PC-9 (cell line): Measurements from ENCODE around the gene PCNX3. TPM values are rescaled to one million over a fixed set of nuclear protein-coding genes. Genes with fewer than 3 reads are reported as not detected.
A peak's percentile ranks its signal among the peaks of the same experiment; 100 is the strongest.

ENCODE experiments used
- BruUV-seq: library from RNA; stranded (reverse); fragments of 400-500 nt; replicated peaks from 2 replicates; lab custom pipeline; 2021; lab: Mats Ljungman, UMichigan
- CTCF ChIA-PET: fragments of 300-600 bp; sonication (Branson Sonifier 250); formaldehyde crosslinking; loops from one replicate; lab custom pipeline; 2022; ENCODE audit warnings: antibody characterized with exemption; lab: Charles Lee
- POLR2A ChIA-PET: fragments of 300-600 bp; sonication (Branson Sonifier 250); formaldehyde crosslinking; loops from one replicate; lab custom pipeline; 2022; ENCODE audit warnings: antibody characterized with exemption; ENCODE audit not compliant: unreplicated experiment; lab: Charles Lee
- DNase-seq, 2 experiments: peaks; one replicate each; pipeline versions ENCODE4 v3.0.0 to v3.0.0-alpha.2; 2015 to 2022; ENCODE audit warnings: mixed read lengths in 1 of 2
- H2AFZ ChIP-seq: fragments of 200-600 bp; sonication (generic); 2 replicates; pipeline ENCODE4 v1.8.1; 2017; ENCODE audit warnings: antibody characterized with exemption
- H3F3A ChIP-seq: fragments of 200-600 bp; sonication (generic); 2 replicates; pipeline ENCODE4 v1.8.1; 2017; ENCODE audit warnings: antibody characterized with exemption, mild to moderate bottlenecking, low read depth; ENCODE audit not compliant: insufficient read depth
- H3K27ac ChIP-seq: fragments of 200-600 bp; sonication (generic); 2 replicates; pipeline ENCODE4 v1.6.1; 2016; ENCODE audit warnings: mixed run types
- H3K27me3 ChIP-seq: fragments of 200-600 bp; sonication (generic); 2 replicates; pipeline ENCODE4 v1.6.1; 2016; ENCODE audit warnings: low read depth, mixed run types; ENCODE audit not compliant: insufficient read depth
- H3K36me3 ChIP-seq: fragments of 200-600 bp; sonication (generic); 2 replicates; pipeline ENCODE4 v1.6.1; 2016; ENCODE audit warnings: low read depth, mixed run types
- H3K4me1 ChIP-seq: fragments of 200-600 bp; sonication (generic); replicated peaks from 2 replicates; pipeline ENCODE4 v1.6.1; 2016; ENCODE audit warnings: mixed run types; ENCODE audit not compliant: insufficient read depth
- H3K4me2 ChIP-seq: fragments of 200-600 bp; sonication (generic); 2 replicates; pipeline ENCODE4 v1.6.1; 2017; ENCODE audit warnings: mixed run types
- H3K4me3 ChIP-seq: fragments of 200-600 bp; sonication (generic); 2 replicates; pipeline ENCODE4 v1.6.1; 2016; ENCODE audit warnings: mixed run types
- H3K79me2 ChIP-seq: fragments of 200-600 bp; sonication (generic); 2 replicates; pipeline ENCODE4 v1.6.1; 2017; ENCODE audit warnings: low read depth, mixed run types
- H3K9me2 ChIP-seq: fragments of 200-600 bp; sonication (generic); 2 replicates; pipeline ENCODE4 v1.8.1; 2017; ENCODE audit warnings: mild to moderate bottlenecking; ENCODE audit not compliant: insufficient read depth
- H3K9me3 ChIP-seq: fragments of 200-600 bp; sonication (generic); 2 replicates; pipeline ENCODE4 v1.8.1; 2016; ENCODE audit warnings: low read depth; ENCODE audit not compliant: insufficient read depth
- H4K20me1 ChIP-seq: fragments of 200-600 bp; sonication (generic); 2 replicates; pipeline ENCODE4 v1.8.1; 2017; ENCODE audit not compliant: insufficient read depth
- EZH2 ChIP-seq: fragments of 200-600 bp; sonication (generic); IDR thresholded peaks from 2 replicates; pipeline ENCODE4 v1.8.0; 2017; ENCODE audit warnings: antibody characterized with exemption, low read depth
- intact Hi-C: fragments of 100-400 bp; cut with micrococcal nuclease; formaldehyde crosslinking; loops from one replicate; pipeline ENCODE4 v1.10.0; 2022; ENCODE audit not compliant: unreplicated experiment
- total RNA-seq: library from RNA; stranded (reverse); gene quantifications from 2 replicates; pipeline ENCODE4 v1.2.3, GENCODE V29; 2021
- TF ChIP-seq, protein P1 (sequence below): fragments of 200-600 bp; sonication (generic); conservative IDR thresholded peaks from 2 replicates; pipeline ENCODE4 v1.6.1; 2017; ENCODE audit warnings: mixed run types, antibody characterized with exemption, mild to moderate bottlenecking, moderate library complexity

PCNX3 gene
- total RNA-seq, 1 experiment from 2014 or later, result 76.9 TPM

DNA sequence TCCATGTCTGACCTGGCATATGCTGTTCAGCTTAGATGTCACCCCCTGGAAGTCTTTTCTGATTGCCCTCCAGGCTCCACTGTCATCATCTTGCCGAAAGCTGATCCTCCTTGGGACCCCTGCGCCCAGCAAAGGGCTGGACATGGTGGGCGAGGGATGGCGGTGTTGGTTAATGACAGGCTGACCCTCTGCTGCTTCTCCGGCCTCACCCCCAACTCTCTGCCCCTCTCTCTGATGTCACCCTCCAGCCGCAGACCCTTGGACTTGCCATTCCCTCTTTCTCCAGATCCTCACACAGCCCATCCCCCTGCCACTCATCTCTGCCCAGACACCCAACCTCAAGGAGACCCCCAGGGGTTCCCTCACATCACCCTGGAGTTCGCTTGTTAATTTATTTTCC is 37.4 kb upstream of the PCNX3 start:
- Histone ChIP-seq H3K4me2 (peak overlapping the region; percentile 98), H2AFZ (no peak overlapping the region), H4K20me1 (peaks cover 7% of the 10 kb centered on the region; the same call in 1 of the 2 replicates), H3K27ac (no peak overlapping the region), H3F3A (peaks cover 45% of the 10 kb centered on the region), H3K36me3 (no peaks in the 10 kb centered on the region; the same call in 1 of the 2 replicates), H3K79me2 (peaks cover 29% of the 10 kb centered on the region), H3K27me3 (no peaks in the 10 kb centered on the region), H3K4me3 (no peak overlapping the region), H3K4me1 (peaks cover 40% of the 10 kb centered on the region), H3K9me3 (no peaks in the 10 kb centered on the region), H3K9me2 (no peaks in the 10 kb centered on the region)
- no peak for TF ChIP-seq EZH2
- TF ChIP-seq, protein P1, sequence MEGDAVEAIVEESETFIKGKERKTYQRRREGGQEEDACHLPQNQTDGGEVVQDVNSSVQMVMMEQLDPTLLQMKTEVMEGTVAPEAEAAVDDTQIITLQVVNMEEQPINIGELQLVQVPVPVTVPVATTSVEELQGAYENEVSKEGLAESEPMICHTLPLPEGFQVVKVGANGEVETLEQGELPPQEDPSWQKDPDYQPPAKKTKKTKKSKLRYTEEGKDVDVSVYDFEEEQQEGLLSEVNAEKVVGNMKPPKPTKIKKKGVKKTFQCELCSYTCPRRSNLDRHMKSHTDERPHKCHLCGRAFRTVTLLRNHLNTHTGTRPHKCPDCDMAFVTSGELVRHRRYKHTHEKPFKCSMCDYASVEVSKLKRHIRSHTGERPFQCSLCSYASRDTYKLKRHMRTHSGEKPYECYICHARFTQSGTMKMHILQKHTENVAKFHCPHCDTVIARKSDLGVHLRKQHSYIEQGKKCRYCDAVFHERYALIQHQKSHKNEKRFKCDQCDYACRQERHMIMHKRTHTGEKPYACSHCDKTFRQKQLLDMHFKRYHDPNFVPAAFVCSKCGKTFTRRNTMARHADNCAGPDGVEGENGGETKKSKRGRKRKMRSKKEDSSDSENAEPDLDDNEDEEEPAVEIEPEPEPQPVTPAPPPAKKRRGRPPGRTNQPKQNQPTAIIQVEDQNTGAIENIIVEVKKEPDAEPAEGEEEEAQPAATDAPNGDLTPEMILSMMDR, result no peak
- ChIA-PET POLR2A (interaction anchor here (0.7 kb wide), 1 partner anchor 37 kb away, joined by 3 read pairs; the partner anchor contains the start of gene PCNX3), CTCF (interaction anchor here (0.6 kb wide), 1 partner anchor 76 kb away, joined by 8 read pairs; no protein-coding TSS in a partner anchor)
- no TSS peak for BruUV-seq
- no peak for DNase-seq
- intact Hi-C loops, result no loop called here

DNA sequence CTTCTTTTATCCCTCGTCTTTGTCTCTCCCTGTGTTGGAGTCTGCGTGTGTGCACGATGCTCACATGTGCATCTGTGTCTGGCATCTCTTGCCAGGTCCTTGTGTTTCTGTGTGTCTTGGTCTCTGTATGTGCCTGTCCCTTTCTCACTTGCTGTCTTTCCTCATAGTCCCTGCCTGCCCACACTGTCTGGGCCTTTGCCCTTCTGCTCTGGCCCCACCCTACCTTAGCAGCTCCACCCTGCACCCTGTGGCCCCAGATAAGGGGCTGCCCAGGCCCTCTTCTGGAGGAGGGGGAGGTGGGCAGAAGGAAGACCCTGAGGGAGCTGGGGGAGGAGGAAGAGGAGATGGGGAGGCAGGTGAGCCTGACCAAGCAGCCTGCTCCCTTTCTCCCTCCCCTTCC is 36.9 kb upstream of the PCNX3 start:
- intact Hi-C loops, result no loop called here

DNA sequence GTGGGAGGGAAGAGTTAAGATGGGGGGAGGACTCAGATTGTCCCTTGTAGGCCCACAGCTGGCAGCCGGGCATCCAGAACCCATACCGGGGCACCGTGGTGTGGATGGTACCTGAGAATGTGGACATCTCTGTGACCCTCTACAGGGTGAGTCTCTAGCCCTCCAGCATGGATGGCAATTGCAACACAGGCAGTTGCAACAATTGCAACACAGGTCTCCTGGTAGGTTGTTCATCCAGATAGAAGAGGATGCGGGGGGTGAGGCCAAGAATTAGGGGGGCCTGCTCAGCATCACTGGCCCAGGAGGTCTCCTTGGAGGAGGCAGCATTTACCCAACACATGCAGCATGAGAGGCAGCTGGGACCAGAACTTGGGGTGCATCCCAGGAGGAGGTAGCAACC is 36.3 kb upstream of the PCNX3 start:
- Histone ChIP-seq H3K9me2 (no peaks in the 10 kb centered on the region), H3K4me3 (no peak overlapping the region), H3K36me3 (no peaks in the 10 kb centered on the region; the same call in 1 of the 2 replicates), H3K27me3 (no peaks in the 10 kb centered on the region), H3F3A (peaks cover 38% of the 10 kb centered on the region), H3K79me2 (peaks cover 27% of the 10 kb centered on the region), H2AFZ (no peak overlapping the region), H3K27ac (no peak overlapping the region), H4K20me1 (peaks cover 7% of the 10 kb centered on the region; the same call in 1 of the 2 replicates), H3K9me3 (no peaks in the 10 kb centered on the region), H3K4me2 (no peak overlapping the region), H3K4me1 (peaks cover 32% of the 10 kb centered on the region)
- ChIA-PET POLR2A (interaction anchor here (0.7 kb wide), 1 partner anchor 25 kb away, joined by 12 read pairs; no protein-coding TSS in a partner anchor), CTCF (interaction anchor here (0.5 to 0.7 kb wide), 3 partner anchors 32 to 198 kb away, joined by 4 to 8 read pairs (median 6); no protein-coding TSS in a partner anchor)
- intact Hi-C loops, result no loop called here
- no peak for DNase-seq
- no TSS peak for BruUV-seq
- TF ChIP-seq, protein P1, result no peak
- no peak for TF ChIP-seq EZH2

More for the DNA sequence above, 36.9 kb upstream of the PCNX3 start:
- Histone ChIP-seq H3K4me1 (peaks cover 35% of the 10 kb centered on the region), H3K4me2 (no peak overlapping the region), H2AFZ (no peak overlapping the region), H3K79me2 (peaks cover 27% of the 10 kb centered on the region), H3K27me3 (no peaks in the 10 kb centered on the region), H4K20me1 (peaks cover 7% of the 10 kb centered on the region; the same call in 1 of the 2 replicates), H3K4me3 (no peak overlapping the region), H3K27ac (no peak overlapping the region), H3K36me3 (no peaks in the 10 kb centered on the region; the same call in 1 of the 2 replicates), H3K9me2 (no peaks in the 10 kb centered on the region), H3F3A (peaks cover 41% of the 10 kb centered on the region), H3K9me3 (no peaks in the 10 kb centered on the region)
- no peak for DNase-seq
- ChIA-PET POLR2A (no interaction called here), CTCF (interaction anchor here (0.5 kb wide), 1 partner anchor 32 kb away, joined by 6 read pairs; no protein-coding TSS in a partner anchor)
- BruUV-seq, result no TSS peak
- TF ChIP-seq, protein P1, result no peak
- no peak for TF ChIP-seq EZH2
